RWPE2 (cell line): ENCODE measurements around the gene SLIT3.
"Not testable (repeated sequence)": the region's sequence is repeated elsewhere in the genome, so short reads cannot be mapped to it uniquely, and the experiment has no call there.

Experiments used
- ATAC-seq: fragments of 200-7000 bp; cut with Tn5 transposase; 3 replicates; pipeline ENCODE4 v1.9.1; 2021; ENCODE audit warnings: low read depth
- DNase-seq: peaks from one replicate; pipeline ENCODE4 v3.0.0-alpha.2; 2020; ENCODE audit warnings: low spot score
- H3K27ac ChIP-seq: fragments of 450-650 bp; 2 replicates; pipeline ENCODE4 v1.5.1; 2017; ENCODE audit warnings: mild to moderate bottlenecking; ENCODE audit not compliant: poor library complexity, severe bottlenecking
- H3K27me3 ChIP-seq: fragments of 250-450 bp; sonication (Bioruptor Pico); 2 replicates; pipeline ENCODE4 v1.5.1; 2021; ENCODE audit warnings: mild to moderate bottlenecking, moderate library complexity; ENCODE audit not compliant: insufficient read depth, poor library complexity, severe bottlenecking
- H3K36me3 ChIP-seq: fragments of 250-450 bp; sonication (Bioruptor Pico); 2 replicates; pipeline ENCODE4 v1.5.1; 2020; ENCODE audit warnings: low read depth, mild to moderate bottlenecking, moderate library complexity
- H3K4me1 ChIP-seq: fragments of 250-450 bp; sonication (Bioruptor Pico); 2 replicates; pipeline ENCODE4 v1.5.1; 2021; ENCODE audit warnings: mild to moderate bottlenecking, moderate library complexity; ENCODE audit not compliant: insufficient read depth, poor library complexity, severe bottlenecking
- H3K4me3 ChIP-seq: fragments of 250-450 bp; sonication (Bioruptor Pico); 2 replicates; pipeline ENCODE4 v1.5.1; 2021; ENCODE audit warnings: mild to moderate bottlenecking, moderate library complexity; ENCODE audit not compliant: severe bottlenecking
- H3K9me3 ChIP-seq: fragments of 250-450 bp; sonication (Bioruptor Pico); 2 replicates; pipeline ENCODE4 v1.5.1; 2021; ENCODE audit warnings: mild to moderate bottlenecking, moderate library complexity; ENCODE audit not compliant: severe bottlenecking
- TF ChIP-seq, protein P1 (sequence below): fragments of 450-650 bp; IDR thresholded peaks from one replicate; pipeline ENCODE4 v1.5.1; 2017; ENCODE audit warnings: mild to moderate bottlenecking, moderate library complexity; ENCODE audit not compliant: poor library complexity, severe bottlenecking

SLIT3 gene

GRCh38 chr5:168747987-168748777, 552.8 kb downstream of the SLIT3 start:
- TF ChIP-seq, protein P1, sequence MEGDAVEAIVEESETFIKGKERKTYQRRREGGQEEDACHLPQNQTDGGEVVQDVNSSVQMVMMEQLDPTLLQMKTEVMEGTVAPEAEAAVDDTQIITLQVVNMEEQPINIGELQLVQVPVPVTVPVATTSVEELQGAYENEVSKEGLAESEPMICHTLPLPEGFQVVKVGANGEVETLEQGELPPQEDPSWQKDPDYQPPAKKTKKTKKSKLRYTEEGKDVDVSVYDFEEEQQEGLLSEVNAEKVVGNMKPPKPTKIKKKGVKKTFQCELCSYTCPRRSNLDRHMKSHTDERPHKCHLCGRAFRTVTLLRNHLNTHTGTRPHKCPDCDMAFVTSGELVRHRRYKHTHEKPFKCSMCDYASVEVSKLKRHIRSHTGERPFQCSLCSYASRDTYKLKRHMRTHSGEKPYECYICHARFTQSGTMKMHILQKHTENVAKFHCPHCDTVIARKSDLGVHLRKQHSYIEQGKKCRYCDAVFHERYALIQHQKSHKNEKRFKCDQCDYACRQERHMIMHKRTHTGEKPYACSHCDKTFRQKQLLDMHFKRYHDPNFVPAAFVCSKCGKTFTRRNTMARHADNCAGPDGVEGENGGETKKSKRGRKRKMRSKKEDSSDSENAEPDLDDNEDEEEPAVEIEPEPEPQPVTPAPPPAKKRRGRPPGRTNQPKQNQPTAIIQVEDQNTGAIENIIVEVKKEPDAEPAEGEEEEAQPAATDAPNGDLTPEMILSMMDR, result peak; percentile 33
- H3K36me3 ChIP-seq, result no peaks in the 10 kb centered on the region
- no peak overlapping the region for H3K27ac ChIP-seq
- ATAC-seq (no peak; the same call in 2 of the 3 replicates), DNase-seq (peak; percentile 36)
- H3K4me3 ChIP-seq, result no peak overlapping the region
- H3K27me3 ChIP-seq, result no peaks in the 10 kb centered on the region
- no peaks in the 10 kb centered on the region for H3K9me3 ChIP-seq
- H3K4me1 ChIP-seq, result no peaks in the 10 kb centered on the region

DNA sequence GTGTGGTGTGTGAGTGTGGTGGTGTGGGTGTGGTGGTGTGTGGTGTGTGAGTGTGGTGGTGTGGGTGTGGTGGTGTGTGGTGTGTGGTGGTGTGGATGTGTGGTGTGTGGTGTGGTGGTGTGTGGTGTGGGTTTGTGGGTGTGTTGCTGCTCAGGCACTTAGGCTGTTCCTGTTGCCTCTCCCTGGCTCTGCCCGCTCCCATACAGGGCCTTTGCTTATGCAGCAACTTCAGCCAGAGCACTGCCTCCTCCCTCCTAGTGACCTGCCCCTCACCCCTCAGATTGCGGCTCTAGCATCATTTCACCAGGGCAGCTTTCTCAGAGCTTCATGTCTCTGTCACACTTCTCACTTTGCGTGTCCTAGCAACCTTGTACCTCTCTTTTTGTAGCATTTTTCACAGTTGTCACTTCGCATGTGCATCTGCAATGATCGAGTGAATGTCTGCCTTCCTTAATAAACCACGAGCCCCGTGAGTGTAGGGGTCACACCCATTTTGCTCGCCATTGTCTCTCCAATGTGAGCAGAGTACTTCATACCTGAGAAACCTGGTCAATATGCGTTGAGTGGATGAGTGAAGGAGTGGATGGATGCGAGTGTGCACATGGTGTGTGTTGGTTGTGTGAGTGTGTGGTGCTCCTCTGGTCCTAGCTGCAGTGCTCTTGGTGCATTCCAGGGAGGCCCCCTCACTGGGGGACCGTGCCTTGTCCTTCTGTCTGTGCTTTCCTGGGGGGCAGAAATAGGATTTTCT, 553.9 kb downstream of the SLIT3 start:
- no peaks in the 10 kb centered on the region for H3K9me3 ChIP-seq

DNA sequence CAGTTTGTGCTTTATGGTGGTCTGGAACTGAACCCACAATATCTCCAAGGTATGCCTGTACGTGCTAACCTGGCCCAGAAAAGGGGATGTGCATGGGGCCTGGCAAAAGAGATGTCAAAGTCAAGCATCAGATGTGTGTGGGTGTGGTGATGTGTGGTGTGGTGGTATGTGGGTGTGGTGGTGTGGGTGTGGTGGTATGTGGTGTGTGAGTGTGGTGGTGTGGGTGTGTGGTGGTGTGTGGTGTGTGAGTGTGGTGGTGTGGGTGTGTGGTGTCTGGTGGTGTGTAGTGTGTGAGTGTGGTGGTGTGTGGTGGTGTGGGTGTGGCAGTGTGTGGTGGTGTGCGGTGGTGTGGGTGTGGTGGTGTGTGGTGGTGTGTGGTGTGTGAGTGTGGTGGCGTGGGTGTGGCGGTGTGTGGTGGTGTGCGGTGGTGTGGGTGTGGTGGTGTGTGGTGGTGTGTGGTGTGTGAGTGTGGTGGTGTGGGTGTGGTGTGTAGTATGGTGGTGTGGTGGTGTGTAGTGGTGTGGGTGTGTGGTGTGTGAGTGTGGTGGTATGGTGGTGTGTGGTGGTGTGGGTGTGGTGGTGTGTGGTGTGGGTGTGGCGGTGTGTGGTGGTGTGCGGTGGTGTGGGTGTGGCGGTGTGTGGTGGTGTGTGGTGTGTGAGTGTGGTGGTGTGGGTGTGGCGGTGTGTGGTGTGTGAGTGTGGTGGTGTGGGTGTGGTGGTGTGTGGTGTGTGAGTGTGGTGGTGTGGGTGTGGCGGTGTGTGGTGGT, 554.6 kb downstream of the SLIT3 start:
- DNase-seq, result peak; percentile 61
- not testable (repeated sequence) for ATAC-seq, H3K9me3 ChIP-seq, H3K4me3 ChIP-seq, H3K27me3 ChIP-seq, H3K36me3 ChIP-seq, H3K4me1 ChIP-seq, H3K27ac ChIP-seq

More for the DNA sequence above, 553.9 kb downstream of the SLIT3 start:
- Histone ChIP-seq H3K27ac (no peak overlapping the region), H3K27me3 (no peaks in the 10 kb centered on the region), H3K4me3 (no peak overlapping the region), H3K36me3 (no peaks in the 10 kb centered on the region), H3K4me1 (no peaks in the 10 kb centered on the region)
- peak; percentile 44; the same call in 1 of the 3 replicates for ATAC-seq
- DNase-seq, result peak; percentile 20
- TF ChIP-seq, protein P1, result no peak

GRCh38 chr5:168743617-168744016, 557.3 kb downstream of the SLIT3 start:
- Histone ChIP-seq H3K4me3 (no peak overlapping the region), H3K4me1 (no peaks in the 10 kb centered on the region), H3K27ac (no peak overlapping the region), H3K9me3 (no peaks in the 10 kb centered on the region), H3K36me3 (no peaks in the 10 kb centered on the region), H3K27me3 (no peaks in the 10 kb centered on the region)
- ATAC-seq (no peak), DNase-seq (no peak)
- TF ChIP-seq, protein P1, result no peak

- not testable (repeated sequence) for H3K4me1 ChIP-seq, H3K27ac ChIP-seq, H3K4me3 ChIP-seq, H3K36me3 ChIP-seq, DNase-seq, ATAC-seq, H3K9me3 ChIP-seq, H3K27me3 ChIP-seq
These were observed 558.6 kb downstream of the SLIT3 start for GRCh38 chr5:168742311-168742710.
